ENCODE data around the gene MROH2A. TPM values are rescaled to one million over a fixed set of nuclear protein-coding genes. Genes with fewer than 3 reads are reported as not detected.

Gene MROH2A
- total RNA-seq, 1 experiment from 2014 or later = not detected

- ChIA-PET CTCF (no interaction called here), POLR2A (no interaction called here), RAD21 (ENCODE audit: low non-redundant PET in 1 of 2, low total read pairs in 2 of 2, uncharacterized antibody in 2 of 2, unreplicated experiment in 2 of 2) (no interaction called here)
- no peaks in the 10 kb centered on the region for H3K9me3 ChIP-seq (ENCODE audit: control insufficient read depth in 1 of 2, insufficient read depth in 1 of 2, low read depth in 1 of 2, low read length in 2 of 2)
- H3K27ac ChIP-seq (ENCODE audit: low read depth, low read length) = no peak overlapping the region
- no peaks in the 10 kb centered on the region for H3K9me2 ChIP-seq (ENCODE audit: insufficient read depth)
- H3K9ac ChIP-seq (ENCODE audit: low read length) = no peak overlapping the region
- intact Hi-C loops (cut with micrococcal nuclease) = loop anchor here (10.0 kb wide), 1 partner anchor 345 kb away; no protein-coding TSS in a partner anchor
- H3K36me3 ChIP-seq (ENCODE audit: control insufficient read depth in 1 of 2, insufficient read depth in 2 of 2, low read length in 2 of 2) = peaks cover 6% of the 10 kb centered on the region in 2 experiments; a peak in 2 of 4 replicates
- no peak for DNase-seq (ENCODE audit: low read depth, low spot score)
- H4K20me1 ChIP-seq (ENCODE audit: insufficient read depth) = no peaks in the 10 kb centered on the region; the same call in 1 of the 2 replicates
- BruUV-seq (replicated peaks) = no TSS peak
- no peaks in the 10 kb centered on the region for H3K27me3 ChIP-seq (ENCODE audit: insufficient read depth, low read length)
- H3K4me3 ChIP-seq (replicated peaks in 1 of 2; ENCODE audit: low read depth in 1 of 2, low read length in 2 of 2) = no peak overlapping the region
- no peak overlapping the region for H3K4me2 ChIP-seq (ENCODE audit: low read length)
- no peaks in the 10 kb centered on the region for H3K4me1 ChIP-seq (ENCODE audit: control insufficient read depth in 1 of 2, insufficient read depth in 2 of 2, low read length in 2 of 2)
- H2AFZ ChIP-seq (ENCODE audit: low read depth, low read length, poor library complexity, severe bottlenecking) = no peak overlapping the region
- no peak for TF ChIP-seq POLR2AphosphoS5 (IDR thresholded peaks at IDR 0.05; ENCODE audit: low read depth, low read length)
- no peak for TF ChIP-seq SP1 (IDR thresholded peaks at IDR 0.05; ENCODE audit: low read depth)
- TF ChIP-seq TCF7L2 (IDR thresholded peaks at IDR 0.05; ENCODE audit: borderline replicate concordance, extremely low read depth, insufficient read depth, insufficient read length) = no peak
- no peak for TF ChIP-seq ZNF274 (IDR thresholded peaks at IDR 0.05; ENCODE audit: low read depth, low read length)
- TF ChIP-seq CEBPB (IDR thresholded peaks at IDR 0.05; ENCODE audit: low read depth) = no peak
- ATAC-seq = no peak
- peaks cover 11% of the 10 kb centered on the region for H3K79me2 ChIP-seq (ENCODE audit: insufficient read depth, low read length)
Observed at GRCh38 chr2:233830111-233830802, 52.1 kb downstream of the MROH2A start.

- intact Hi-C loops (cut with micrococcal nuclease) = loop anchor here (10.0 kb wide), 1 partner anchor 346 kb away; no protein-coding TSS in a partner anchor
- Histone ChIP-seq H3K9me2 (ENCODE audit: insufficient read depth) (no peaks in the 10 kb centered on the region), H3K9me3 (ENCODE audit: control insufficient read depth in 1 of 2, insufficient read depth in 1 of 2, low read depth in 1 of 2, low read length in 2 of 2) (no peaks in the 10 kb centered on the region), H3K4me2 (ENCODE audit: low read length) (no peak overlapping the region), H3K27me3 (ENCODE audit: insufficient read depth, low read length) (no peaks in the 10 kb centered on the region), H3K9ac (ENCODE audit: low read length) (no peak overlapping the region), H3K4me3 (replicated peaks in 1 of 2; ENCODE audit: low read depth in 1 of 2, low read length in 2 of 2) (no peak overlapping the region), H3K4me1 (ENCODE audit: control insufficient read depth in 1 of 2, insufficient read depth in 2 of 2, low read length in 2 of 2) (no peaks in the 10 kb centered on the region), H3K36me3 (ENCODE audit: control insufficient read depth in 1 of 2, insufficient read depth in 2 of 2, low read length in 2 of 2) (peaks cover 14 to 15% of the 10 kb centered on the region in 2 experiments), H4K20me1 (ENCODE audit: insufficient read depth) (no peaks in the 10 kb centered on the region; the same call in 1 of the 2 replicates), H3K27ac (ENCODE audit: low read depth, low read length) (no peak overlapping the region), H2AFZ (ENCODE audit: low read depth, low read length, poor library complexity, severe bottlenecking) (no peak overlapping the region), H3K79me2 (ENCODE audit: insufficient read depth, low read length) (peaks cover 20% of the 10 kb centered on the region)
- DNase-seq (ENCODE audit: low read depth, low spot score) (no peak), ATAC-seq (no peak)
- ChIA-PET POLR2A (no interaction called here), RAD21 (ENCODE audit: low non-redundant PET in 1 of 2, low total read pairs in 2 of 2, uncharacterized antibody in 2 of 2, unreplicated experiment in 2 of 2) (no interaction called here), CTCF (no interaction called here)
- TF ChIP-seq EZH2phosphoT487 (IDR thresholded peaks at IDR 0.05; ENCODE audit: borderline replicate concordance) (no peak), SRF (IDR thresholded peaks at IDR 0.05; ENCODE audit: low read depth) (no peak)
- no TSS peak for BruUV-seq (replicated peaks)
Observed at GRCh38 chr2:233831011-233831721, 53.0 kb downstream of the MROH2A start.

All from HCT116 (cell line).